Prostate gland (tissue), 2 donors: ENCODE data around the gene LSS.

Experiments used
- CTCF ChIP-seq, 4 experiments: fragments of 200-600 bp in 2 of 4; fragments of 450-650 bp in 2 of 4; sonication (generic) in 2 of 4; IDR thresholded peaks; 1 replicate in 3 of 4; 2 replicates in 1 of 4; pipeline ENCODE4 v1.5.1; 2016 to 2019; ENCODE audit warnings: antibody characterized with exemption in 4 of 4, mild to moderate bottlenecking in 2 of 4, moderate library complexity in 2 of 4
- POLR2AphosphoS5 ChIP-seq: sonication (generic); formaldehyde crosslinking; IDR thresholded peaks from one replicate; pipeline ENCODE4 v1.6.1; 2017; ENCODE audit warnings: antibody characterized with exemption

- TF ChIP-seq CTCF (IDR thresholded peaks at IDR 0.05) (no peak), POLR2AphosphoS5 (no peak)
Measured at GRCh38 chr21:46212721-46213484, 15.7 kb downstream of the LSS start.
